ENCODE results near the gene CCT3.

Gene CCT3

GRCh38 chr1:156320560-156320959, 17.5 kb downstream of the CCT3 start:
- no peak for DNase-seq

GRCh38 chr1:156319664-156320063, 18.4 kb downstream of the CCT3 start:
- DNase-seq, result peak; percentile 32 to 40

DNA sequence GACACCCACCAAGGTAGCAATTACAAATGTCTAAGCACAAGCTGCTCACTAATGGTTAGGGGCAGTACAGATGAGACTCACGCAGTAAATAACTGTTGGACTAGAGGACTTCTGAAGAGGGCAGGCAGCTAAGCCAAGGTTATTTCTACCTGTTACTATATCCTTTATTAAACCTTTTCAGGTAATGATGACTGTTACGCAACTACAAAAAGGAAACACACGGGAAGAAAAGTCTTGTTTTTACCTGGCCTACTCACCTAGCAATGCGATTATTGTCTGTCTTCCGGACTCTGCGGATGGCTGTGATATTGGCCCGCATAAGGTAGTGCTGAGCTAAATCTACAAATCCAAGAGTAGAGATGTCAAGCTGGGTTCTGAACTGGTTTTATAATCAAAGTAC, 21.2 kb downstream of the CCT3 start:
- DNase-seq, result no peak

DNA sequence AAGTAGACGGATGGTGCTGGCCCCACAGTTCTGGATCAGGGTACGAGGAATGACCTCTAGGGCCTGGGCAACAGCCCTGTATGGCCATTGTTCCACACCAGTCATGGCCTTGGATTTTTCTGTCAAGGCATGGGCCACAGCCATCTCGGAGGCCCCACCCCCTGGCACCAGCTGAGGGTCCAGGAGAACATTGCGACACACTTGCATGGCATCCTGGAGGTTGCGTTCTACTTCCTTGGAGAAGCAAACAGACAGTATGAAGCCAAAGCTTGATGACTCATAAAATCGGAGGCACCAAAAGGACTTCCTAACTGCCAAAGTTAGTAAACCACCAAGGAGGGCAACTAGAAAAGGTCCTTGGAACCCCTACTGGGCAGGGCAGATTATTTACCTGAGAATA, 27.1 kb downstream of the CCT3 start:
- DNase-seq, result no peak

- DNase-seq, result no peak
Observed at GRCh38 chr1:156308078-156308477, 30.0 kb downstream of the CCT3 start.

DNA sequence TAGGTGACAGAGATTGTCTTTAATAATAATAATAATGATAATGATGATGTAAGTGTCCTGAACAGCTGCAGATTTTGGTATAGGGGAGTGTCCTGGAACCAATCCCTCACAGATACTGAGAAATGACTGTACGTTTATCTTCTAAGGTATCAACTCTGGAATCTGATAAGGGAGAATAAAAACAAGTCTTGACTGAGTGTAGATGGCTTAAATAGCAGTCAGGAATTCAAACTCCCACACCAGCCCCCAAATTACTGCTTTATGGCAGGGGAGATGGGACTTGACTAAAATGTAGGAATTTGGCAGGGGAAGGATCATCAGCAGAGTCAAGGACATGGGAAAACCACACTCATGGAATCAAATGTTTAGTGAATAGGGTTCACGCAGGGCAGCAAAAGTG, 32.9 kb downstream of the CCT3 start:
- DNase-seq, result no peak

- DNase-seq, result no peak
Observed at GRCh38 chr1:156303241-156303640, 34.9 kb downstream of the CCT3 start.

- DNase-seq, result no peak
Observed at GRCh38 chr1:156298852-156299357, 39.2 kb downstream of the CCT3 start, which contains the start of gene VHLL. Gene VHLL, minus strand, starts transcription at chr1:156299307. Its CDS starts 118 bp downstream, at chr1:156299189.

DNA sequence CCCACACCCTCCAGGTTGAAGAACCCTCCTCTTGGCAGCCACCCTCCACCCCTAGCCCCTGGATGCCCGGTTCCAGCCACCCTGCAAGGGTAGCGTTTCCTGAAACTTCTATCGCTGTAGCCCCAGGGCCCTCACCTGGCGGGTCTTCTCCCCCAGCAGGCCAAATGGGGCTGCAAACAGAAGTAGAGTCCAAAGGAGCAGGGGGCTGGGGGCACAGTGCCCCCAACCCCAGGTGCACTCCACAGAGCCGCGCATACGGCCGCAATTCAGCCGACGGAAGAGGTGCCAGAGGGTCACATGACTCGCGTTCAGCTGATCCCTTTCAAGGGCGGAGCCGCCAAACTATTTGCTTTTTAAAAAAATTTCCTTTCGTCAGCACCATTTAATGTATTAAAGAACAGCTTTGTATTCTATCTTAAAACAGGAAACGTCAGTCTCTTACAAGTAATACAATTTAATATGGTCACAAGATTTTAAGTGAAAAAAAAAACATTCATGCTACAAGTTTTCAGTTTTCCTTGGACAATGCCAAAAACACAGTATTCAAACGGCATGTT, 42.6 kb downstream of the CCT3 start, which contains the start of gene GLMP:
GLMP (minus strand) TSS at position 289 of the 557 bp plus-strand sequence; CDS start at position 255, 34 bp downstream.
- DNase-seq, result no peak

GRCh38 chr1:156293895-156294294, 44.2 kb downstream of the CCT3 start:
- DNase-seq, result no peak

GRCh38 chr1:156293098-156293434, 45.0 kb downstream of the CCT3 start:
- no peak for DNase-seq

DNA sequence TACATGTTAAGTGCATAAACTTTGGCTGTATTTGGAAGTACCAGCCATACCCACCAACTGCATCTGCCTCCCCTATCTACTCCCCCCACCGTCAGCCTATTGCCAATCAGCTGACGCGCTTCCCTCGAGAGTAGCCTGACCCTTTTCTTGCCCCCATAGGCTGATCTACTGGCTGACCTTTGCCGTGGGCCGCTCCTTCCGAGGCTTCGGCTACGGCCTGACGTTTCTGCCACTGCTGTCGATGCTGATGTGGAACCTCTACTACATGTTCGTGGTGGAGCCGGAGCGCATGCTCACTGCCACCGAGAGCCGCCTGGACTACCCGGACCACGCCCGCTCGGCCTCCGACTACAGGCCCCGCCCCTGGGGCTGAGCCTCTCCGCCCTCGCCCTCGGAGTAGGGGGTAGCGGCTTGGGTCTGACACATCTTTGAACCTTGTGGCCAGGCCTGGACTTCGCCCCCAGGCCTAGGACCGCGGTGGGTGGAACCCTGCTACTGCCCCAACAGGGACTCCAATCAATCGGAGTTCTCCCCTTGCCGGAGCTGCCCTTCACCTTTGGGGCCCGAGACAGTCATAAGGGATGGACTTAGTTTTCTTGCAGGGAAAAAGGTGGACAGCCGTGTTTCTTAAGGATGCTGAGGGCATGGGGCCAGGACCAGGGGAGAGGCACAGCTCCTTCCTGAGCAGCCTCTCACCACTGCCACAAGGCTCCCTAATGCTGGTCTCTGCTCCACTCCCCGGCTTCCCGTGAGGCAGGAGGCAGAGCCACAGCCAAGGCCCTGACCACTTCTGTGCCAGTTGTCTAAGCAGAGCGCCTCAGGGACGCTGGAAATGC, 46.6 kb downstream of the CCT3 start:
- no peak for DNase-seq

DNA sequence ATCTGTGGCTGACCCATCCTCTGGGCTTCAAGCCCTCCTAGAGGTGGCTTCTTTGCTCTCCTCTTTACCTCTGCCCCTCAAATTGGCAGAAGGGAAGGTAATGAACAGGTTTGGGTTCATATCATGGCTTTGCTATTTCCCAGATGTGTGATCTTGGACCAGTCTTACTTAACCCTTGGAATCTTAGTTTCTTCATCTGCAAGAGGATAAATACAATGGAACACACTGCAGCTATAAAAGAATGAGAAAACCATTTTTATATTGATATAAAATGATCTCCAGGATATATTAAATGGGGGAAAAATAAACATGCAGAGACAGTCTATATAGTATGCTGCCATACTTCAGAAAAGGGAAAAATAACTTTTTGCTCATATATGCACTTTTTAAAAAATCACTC, 48.2 kb downstream of the CCT3 start:
- no peak for DNase-seq

DNA sequence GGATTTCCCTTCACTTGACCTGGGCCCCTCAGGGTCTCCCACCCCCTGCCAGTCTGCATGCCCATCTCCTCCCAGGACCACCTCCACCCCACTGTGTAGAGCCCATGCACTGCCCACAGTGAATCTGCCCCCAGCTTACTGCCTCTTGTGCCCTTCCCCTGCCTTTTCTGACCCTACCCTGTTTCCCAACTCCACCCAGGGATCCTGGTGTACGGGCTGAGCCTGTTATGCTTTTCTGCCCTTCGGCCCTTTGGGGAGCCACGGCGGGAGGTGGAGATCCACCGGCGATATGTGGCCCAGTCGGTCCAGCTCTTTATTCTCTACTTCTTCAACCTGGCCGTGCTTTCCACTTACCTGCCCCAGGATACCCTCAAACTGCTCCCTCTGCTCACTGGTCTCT, 52.0 kb downstream of the CCT3 start:
- no peak for DNase-seq

GRCh38 chr1:156285437-156285836, 52.7 kb downstream of the CCT3 start:
- no peak for DNase-seq

DNA sequence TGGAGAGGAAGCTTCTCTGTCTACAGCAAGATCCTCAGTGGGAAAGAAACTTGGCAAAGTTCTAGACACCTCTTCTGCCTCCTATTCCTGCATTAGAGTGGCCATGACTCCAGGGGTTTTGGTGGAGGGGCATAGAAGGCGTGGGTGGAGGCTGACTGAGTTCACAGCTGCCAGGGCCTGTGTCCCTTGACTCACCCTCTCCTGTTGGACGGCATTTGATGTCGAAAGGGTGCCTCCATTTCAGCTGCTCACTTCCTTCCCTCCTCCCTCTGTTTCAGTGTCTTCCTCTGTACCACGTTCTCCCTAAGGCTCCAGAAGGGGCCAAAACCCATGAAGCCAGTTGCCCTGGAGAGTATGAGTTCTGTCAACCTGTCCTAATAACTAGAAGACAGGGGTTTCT, 53.3 kb downstream of the CCT3 start:
- peak; percentile 28 to 47 for DNase-seq

DNA sequence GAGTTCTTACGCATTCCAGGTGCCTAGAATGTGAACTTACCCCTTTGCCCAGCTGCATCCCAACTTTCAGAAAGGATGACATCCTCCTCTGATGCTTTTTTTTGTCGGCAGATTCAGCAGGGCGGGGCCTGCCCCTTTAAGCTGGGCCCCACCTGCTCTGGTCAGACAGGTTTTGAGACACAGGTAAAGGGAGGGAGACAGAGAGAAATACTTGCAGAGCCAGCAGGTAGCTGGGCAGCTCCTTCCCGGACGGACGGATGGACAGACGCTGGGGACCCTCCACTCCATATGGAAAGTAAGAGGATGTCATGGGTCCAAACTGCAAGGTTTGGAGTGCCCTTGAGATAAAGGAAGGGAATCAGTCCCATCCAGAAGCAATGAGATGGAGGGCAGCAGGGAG, 54.0 kb downstream of the CCT3 start, which contains the start of gene TMEM79:
TMEM79 (plus strand) TSS at position 214 of the 400 bp plus-strand sequence. CDS start 902 bp downstream, outside the sequence.
- DNase-seq, result no peak

DNA sequence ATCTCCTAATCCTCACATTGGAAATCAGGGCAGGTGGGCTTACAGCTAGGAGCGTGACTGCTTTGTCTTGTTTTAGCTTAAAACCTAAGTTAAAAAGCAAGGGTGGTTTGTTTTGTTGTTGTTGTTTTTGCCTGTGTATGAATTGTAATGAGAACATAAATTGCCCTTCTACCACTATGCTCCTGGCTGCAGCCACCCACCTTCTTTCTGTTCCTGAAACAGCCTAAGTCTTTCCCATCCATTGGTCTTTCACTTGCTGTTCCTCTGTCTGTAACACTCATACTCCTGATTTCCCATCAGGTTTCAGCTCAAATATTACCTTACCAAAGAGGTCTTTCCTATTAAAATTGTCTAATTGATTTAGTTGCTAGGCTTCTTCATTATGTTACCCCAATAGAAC, 54.6 kb downstream of the CCT3 start:
- no peak for DNase-seq

DNA sequence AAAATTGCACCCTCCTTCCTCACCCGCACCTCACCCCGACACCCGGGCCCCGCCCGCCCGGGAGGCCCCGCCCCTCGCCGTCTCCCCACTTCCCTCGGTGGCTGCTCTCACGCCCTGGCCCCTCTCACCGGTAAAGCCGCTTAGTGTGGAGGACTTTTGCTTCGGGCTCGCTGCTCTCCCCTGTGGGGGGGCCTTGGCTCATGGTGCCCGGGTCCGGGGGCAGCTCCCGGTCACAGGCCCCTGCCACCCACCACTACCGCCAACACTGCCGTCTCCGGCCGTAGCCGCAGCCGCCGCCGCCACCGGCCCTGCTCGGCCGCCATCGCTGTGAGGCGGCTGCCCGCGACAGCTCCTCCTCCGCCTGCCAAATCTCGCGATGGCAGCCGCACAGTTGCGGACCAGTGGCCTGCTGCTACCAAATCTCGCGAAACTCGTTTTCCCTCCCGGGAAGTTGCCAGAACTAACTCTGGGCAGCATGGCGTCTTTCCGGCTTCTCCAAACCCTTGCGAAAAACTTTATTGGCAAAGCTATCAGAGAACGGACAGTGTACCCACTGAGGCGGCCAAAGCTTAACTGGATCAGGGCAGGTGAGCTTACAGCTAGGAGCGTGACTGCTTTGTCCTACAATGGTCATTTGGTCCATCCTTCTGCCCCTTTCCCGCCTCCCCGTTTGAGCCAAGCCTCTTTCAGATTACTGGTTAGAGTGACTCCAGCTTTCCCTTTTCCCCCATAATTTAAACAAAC, 55.4 kb downstream of the CCT3 start, which contains the start of gene SMG5:
SMG5 (minus strand) TSS at position 347 of the 744 bp plus-strand sequence; CDS start at position 202, 145 bp downstream.
- DNase-seq, result peak; percentile 97 to 98

DNA sequence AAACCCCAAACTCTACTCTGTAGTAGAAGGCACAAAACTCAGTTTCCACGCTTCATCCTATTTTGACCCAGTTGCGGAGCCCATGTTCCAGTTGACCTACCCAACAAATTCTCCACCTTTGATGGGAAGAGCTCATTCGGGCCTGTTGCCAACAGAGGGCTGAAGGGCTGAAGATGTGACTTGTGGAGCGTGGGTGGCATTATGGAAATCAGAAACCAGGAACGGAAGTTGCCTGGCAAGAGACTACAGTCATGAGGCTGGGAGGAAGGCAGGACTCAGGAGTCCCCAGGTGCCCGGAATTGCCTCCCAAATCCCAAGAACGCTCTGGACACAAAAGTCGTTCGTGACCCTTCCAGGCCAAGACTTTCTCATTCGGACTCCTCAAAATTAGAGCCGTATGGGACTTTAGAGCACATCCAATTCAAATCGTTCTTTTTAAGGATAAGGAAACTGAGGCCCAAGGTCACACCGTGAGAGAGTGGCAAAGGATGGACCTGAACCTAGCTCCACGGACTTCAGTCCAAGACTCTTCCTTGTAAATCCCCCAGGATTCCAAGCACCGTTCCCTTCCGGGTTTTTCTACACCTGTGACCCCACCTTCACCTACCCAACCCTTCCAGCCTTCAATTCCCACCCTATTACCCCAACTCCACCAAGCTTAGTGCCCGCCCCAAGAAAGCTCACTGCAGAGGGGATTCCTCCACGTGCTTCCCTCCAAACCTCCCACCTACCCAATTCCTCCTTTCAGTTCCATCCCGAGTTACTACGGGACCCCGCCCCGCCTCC, 56.2 kb downstream of the CCT3 start:
- DNase-seq, result peak; percentile 28 to 29

GRCh38 chr1:156281281-156281680, 56.8 kb downstream of the CCT3 start:
- peak; percentile 6 to 31 for DNase-seq

DNA sequence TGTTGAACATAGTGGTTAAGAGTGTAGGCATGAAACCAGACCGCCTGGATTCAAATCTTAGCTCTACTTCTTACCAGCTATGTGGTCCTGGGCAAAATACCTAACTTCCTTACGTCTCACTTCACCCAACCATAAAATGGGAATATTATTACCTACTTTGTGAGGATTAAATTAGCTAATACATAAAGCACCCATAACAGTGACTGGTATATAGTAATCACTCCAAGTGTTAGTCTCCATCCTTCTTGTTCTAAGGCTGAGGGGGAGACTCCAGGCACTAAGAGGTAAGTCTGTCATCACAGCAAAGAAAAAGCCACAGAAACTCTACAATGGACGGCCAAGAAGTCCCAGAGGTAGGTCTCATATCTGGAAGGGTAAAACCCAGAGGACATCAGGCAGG, 58.3 kb downstream of the CCT3 start:
- no peak for DNase-seq

All from AML-193 (cell line).